Measurements from ENCODE around the gene AGL. TPM values are rescaled to one million over a fixed set of nuclear protein-coding genes. Genes with fewer than 3 reads are reported as not detected.

The AGL gene
- total RNA-seq, 5 donors from 2014 or later (not counting 1 experiment from before 2014, with no cell fraction given) = 14.6 to 17.3 (median 15.8) TPM

GRCh38 chr1:99814373-99814900 lies 35.7 kb upstream of the AGL start:
- H3K27ac Mint-ChIP-seq = no peak overlapping the region
- ATAC-seq (replicated peaks in 1 of 4) (no peak), DNase-seq (no peak)
- H3K27me3 ChIP-seq (replicated peaks in 1 of 2; ENCODE audit: control insufficient read depth in 2 of 2, extremely low read depth in 1 of 2, insufficient read depth in 2 of 2, low read length in 1 of 2) = no peaks in the 10 kb centered on the region
- no peaks in the 10 kb centered on the region for H3K9me3 Mint-ChIP-seq
- H3K36me3 Mint-ChIP-seq = no peaks in the 10 kb centered on the region
- no peaks in the 10 kb centered on the region for H3K36me3 ChIP-seq (ENCODE audit: control insufficient read depth in 2 of 2, extremely low read depth in 1 of 2, insufficient read depth in 1 of 2, low read length in 1 of 2)
- 89% methylated on average over 3 of the region's 3 CpGs for WGBS (ENCODE audit: insufficient coverage)
- CTCF ChIA-PET = no interaction called here
- no peak overlapping the region for H3K27ac ChIP-seq (ENCODE audit: low read length)
- no peaks in the 10 kb centered on the region for H3K4me1 ChIP-seq (ENCODE audit: control insufficient read depth in 1 of 2, extremely low read depth in 1 of 2, insufficient read depth in 2 of 2, low read length in 2 of 2)
- POLR2A ChIA-PET = no interaction called here
- H3K27me3 Mint-ChIP-seq = peaks cover 10 to 21% of the 10 kb centered on the region in 2 donors
- no peak overlapping the region for H3K4me3 ChIP-seq (ENCODE audit: control insufficient read depth in 1 of 2, extremely low read depth in 1 of 2, low read length in 1 of 2)
- H3K4me3 Mint-ChIP-seq = no peak overlapping the region
- no peaks in the 10 kb centered on the region for H3K9me3 ChIP-seq
- no peaks in the 10 kb centered on the region for H3K4me1 Mint-ChIP-seq

GRCh38 chr1:99816656-99817055 lies 33.5 kb upstream of the AGL start:
- CTCF ChIA-PET = no interaction called here
- H3K36me3 ChIP-seq (ENCODE audit: control insufficient read depth in 2 of 2, extremely low read depth in 1 of 2, insufficient read depth in 1 of 2, low read length in 1 of 2) = no peaks in the 10 kb centered on the region
- no peak for DNase-seq
- POLR2A ChIA-PET = no interaction called here
- Mint-ChIP-seq H3K27me3 (peaks cover 10 to 21% of the 10 kb centered on the region in 2 donors), H3K4me1 (peaks cover 11 to 14% (median 11%) of the 10 kb centered on the region in 3 donors), H3K27ac (no peak overlapping the region), H3K9me3 (no peaks in the 10 kb centered on the region), H3K36me3 (no peaks in the 10 kb centered on the region), H3K4me3 (no peak overlapping the region)
- WGBS (ENCODE audit: insufficient coverage) = 80% methylated on average over 6 of the region's 8 CpGs
- no peaks in the 10 kb centered on the region for H3K9me3 ChIP-seq
- H3K4me1 ChIP-seq (ENCODE audit: control insufficient read depth in 1 of 2, extremely low read depth in 1 of 2, insufficient read depth in 2 of 2, low read length in 2 of 2) = peaks cover under 1 to 3% of the 10 kb centered on the region in 2 experiments
- no peak overlapping the region for H3K27ac ChIP-seq (ENCODE audit: low read length)
- ATAC-seq (replicated peaks in 1 of 4) = no peak
- H3K4me3 ChIP-seq (ENCODE audit: control insufficient read depth in 1 of 2, extremely low read depth in 1 of 2, low read length in 1 of 2) = no peak overlapping the region
- H3K27me3 ChIP-seq (replicated peaks in 1 of 2; ENCODE audit: control insufficient read depth in 2 of 2, extremely low read depth in 1 of 2, insufficient read depth in 2 of 2, low read length in 1 of 2) = no peaks in the 10 kb centered on the region

- no peak overlapping the region for H3K27ac Mint-ChIP-seq
- ChIA-PET POLR2A (no interaction called here), CTCF (no interaction called here)
- no peaks in the 10 kb centered on the region for H3K9me3 Mint-ChIP-seq
- peaks cover 3 to 16% of the 10 kb centered on the region in 2 donors for H3K27me3 Mint-ChIP-seq
- ATAC-seq (replicated peaks in 1 of 4) (no peak), DNase-seq (no peak)
- H3K27ac ChIP-seq (ENCODE audit: low read length) = no peak overlapping the region
- no peaks in the 10 kb centered on the region for H3K27me3 ChIP-seq (replicated peaks in 1 of 2; ENCODE audit: control insufficient read depth in 2 of 2, extremely low read depth in 1 of 2, insufficient read depth in 2 of 2, low read length in 1 of 2)
- H3K4me1 ChIP-seq (ENCODE audit: control insufficient read depth in 1 of 2, extremely low read depth in 1 of 2, insufficient read depth in 2 of 2, low read length in 2 of 2) = peaks cover 2 to 3% of the 10 kb centered on the region in 2 experiments
- H3K4me3 ChIP-seq (ENCODE audit: control insufficient read depth in 1 of 2, extremely low read depth in 1 of 2, low read length in 1 of 2) = no peak overlapping the region
- no CpG with 5 or more reads among the region's 3 CpGs for WGBS (ENCODE audit: insufficient coverage)
- no peaks in the 10 kb centered on the region for H3K9me3 ChIP-seq
- H3K36me3 Mint-ChIP-seq = no peaks in the 10 kb centered on the region
- peaks cover 16 to 21% (median 16%) of the 10 kb centered on the region in 3 donors for H3K4me1 Mint-ChIP-seq
- no peaks in the 10 kb centered on the region for H3K36me3 ChIP-seq (ENCODE audit: control insufficient read depth in 2 of 2, extremely low read depth in 1 of 2, insufficient read depth in 1 of 2, low read length in 1 of 2)
- H3K4me3 Mint-ChIP-seq = no peak overlapping the region
Measured at GRCh38 chr1:99818063-99818699, 32.0 kb upstream of the AGL start.

GRCh38 chr1:99820546-99820945 lies 29.6 kb upstream of the AGL start:
- peaks cover 16 to 21% (median 16%) of the 10 kb centered on the region in 3 donors for H3K4me1 Mint-ChIP-seq
- Histone ChIP-seq H3K27ac (ENCODE audit: low read length) (no peak overlapping the region), H3K27me3 (replicated peaks in 1 of 2; ENCODE audit: control insufficient read depth in 2 of 2, extremely low read depth in 1 of 2, insufficient read depth in 2 of 2, low read length in 1 of 2) (peaks cover 0 to 2% of the 10 kb centered on the region in 2 experiments), H3K36me3 (ENCODE audit: control insufficient read depth in 2 of 2, extremely low read depth in 1 of 2, insufficient read depth in 1 of 2, low read length in 1 of 2) (peaks cover 0 to 2% of the 10 kb centered on the region in 2 donors), H3K4me1 (ENCODE audit: control insufficient read depth in 1 of 2, extremely low read depth in 1 of 2, insufficient read depth in 2 of 2, low read length in 2 of 2) (peaks cover 2 to 3% of the 10 kb centered on the region in 2 experiments), H3K9me3 (peaks cover 2% of the 10 kb centered on the region), H3K4me3 (ENCODE audit: control insufficient read depth in 1 of 2, extremely low read depth in 1 of 2, low read length in 1 of 2) (no peak overlapping the region)
- peaks cover 0 to 5% of the 10 kb centered on the region in 2 donors for H3K27me3 Mint-ChIP-seq
- H3K27ac Mint-ChIP-seq = peak overlapping the region; percentile 1 to 86
- peak in 2 of 4 experiments; percentile 57 to 88 for ATAC-seq (replicated peaks in 1 of 4)
- DNase-seq = peak in 23 of 35 experiments; percentile 2 to 52 (median 15)
- ChIA-PET POLR2A (no interaction called here), CTCF (interaction anchor here in 1 of 2 donors (0.6 to 0.8 kb wide), 3 partner anchors 8 to 750 kb away, joined by 3 read pairs; no protein-coding TSS in a partner anchor)
- H3K9me3 Mint-ChIP-seq = peaks cover 0 to 4% (median 0%) of the 10 kb centered on the region in 3 donors
- WGBS (ENCODE audit: insufficient coverage) = no CpG with 5 or more reads among the region's 4 CpGs
- no peak overlapping the region for H3K4me3 Mint-ChIP-seq
- no peaks in the 10 kb centered on the region for H3K36me3 Mint-ChIP-seq

GRCh38 chr1:99825098-99825497 lies 25.1 kb upstream of the AGL start:
- H3K4me1 ChIP-seq (ENCODE audit: control insufficient read depth in 1 of 2, extremely low read depth in 1 of 2, insufficient read depth in 2 of 2, low read length in 2 of 2) = peaks cover 2 to 3% of the 10 kb centered on the region in 2 experiments
- Mint-ChIP-seq H3K36me3 (no peaks in the 10 kb centered on the region), H3K27me3 (peaks cover 3 to 5% of the 10 kb centered on the region in 2 donors), H3K9me3 (peaks cover 0 to 4% (median 0%) of the 10 kb centered on the region in 3 donors), H3K27ac (no peak overlapping the region), H3K4me1 (peaks cover 11 to 15% (median 11%) of the 10 kb centered on the region in 3 donors), H3K4me3 (no peak overlapping the region)
- H3K36me3 ChIP-seq (ENCODE audit: control insufficient read depth in 2 of 2, extremely low read depth in 1 of 2, insufficient read depth in 1 of 2, low read length in 1 of 2) = peaks cover 0 to 3% of the 10 kb centered on the region in 2 donors
- H3K4me3 ChIP-seq (ENCODE audit: control insufficient read depth in 1 of 2, extremely low read depth in 1 of 2, low read length in 1 of 2) = no peak overlapping the region
- H3K9me3 ChIP-seq = peaks cover 2% of the 10 kb centered on the region
- DNase-seq = no peak
- peaks cover 0 to 3% of the 10 kb centered on the region in 2 experiments for H3K27me3 ChIP-seq (replicated peaks in 1 of 2; ENCODE audit: control insufficient read depth in 2 of 2, extremely low read depth in 1 of 2, insufficient read depth in 2 of 2, low read length in 1 of 2)
- no peak for ATAC-seq (replicated peaks in 1 of 4)
- CTCF ChIA-PET = no interaction called here
- H3K27ac ChIP-seq (ENCODE audit: low read length) = no peak overlapping the region
- WGBS (ENCODE audit: insufficient coverage) = 80% methylated on average over 1 of the region's 3 CpGs
- POLR2A ChIA-PET = no interaction called here

GRCh38 chr1:99825702-99826101 lies 24.5 kb upstream of the AGL start:
- Histone ChIP-seq H3K27me3 (replicated peaks in 1 of 2; ENCODE audit: control insufficient read depth in 2 of 2, extremely low read depth in 1 of 2, insufficient read depth in 2 of 2, low read length in 1 of 2) (peaks cover 0 to 3% of the 10 kb centered on the region in 2 experiments), H3K27ac (ENCODE audit: low read length) (no peak overlapping the region), H3K4me3 (ENCODE audit: control insufficient read depth in 1 of 2, extremely low read depth in 1 of 2, low read length in 1 of 2) (no peak overlapping the region), H3K9me3 (peaks cover 2% of the 10 kb centered on the region), H3K36me3 (ENCODE audit: control insufficient read depth in 2 of 2, extremely low read depth in 1 of 2, insufficient read depth in 1 of 2, low read length in 1 of 2) (peaks cover 0 to 3% of the 10 kb centered on the region in 2 donors), H3K4me1 (ENCODE audit: control insufficient read depth in 1 of 2, extremely low read depth in 1 of 2, insufficient read depth in 2 of 2, low read length in 2 of 2) (peaks cover 0 to 2% of the 10 kb centered on the region in 2 experiments)
- Mint-ChIP-seq H3K36me3 (no peaks in the 10 kb centered on the region), H3K27me3 (peaks cover 3 to 5% of the 10 kb centered on the region in 2 donors), H3K4me3 (no peak overlapping the region), H3K27ac (no peak overlapping the region), H3K9me3 (peaks cover 0 to 4% (median 0%) of the 10 kb centered on the region in 3 donors), H3K4me1 (peaks cover 6 to 9% (median 7%) of the 10 kb centered on the region in 3 donors)
- POLR2A ChIA-PET = no interaction called here
- no CpG with 5 or more reads among the region's 1 CpG for WGBS (ENCODE audit: insufficient coverage)
- CTCF ChIA-PET = no interaction called here
- DNase-seq = no peak
- no peak for ATAC-seq (replicated peaks in 1 of 4)
